COLO668 (cell line): Measurements from ENCODE around the gene TEC.
"Not testable (repeated sequence)": the region's sequence is repeated elsewhere in the genome, so short reads cannot be mapped to it uniquely, and the experiment has no call there.

Experiments
- DNase-seq: peaks from one replicate; lab custom pipeline; 2025; ENCODE audit not compliant: unreplicated experiment; lab: John Stamatoyannopoulos, UW

The TEC gene

GRCh38 chr4:48243887-48244286 is 25.8 kb downstream of the TEC start:
- no peak for DNase-seq

DNA sequence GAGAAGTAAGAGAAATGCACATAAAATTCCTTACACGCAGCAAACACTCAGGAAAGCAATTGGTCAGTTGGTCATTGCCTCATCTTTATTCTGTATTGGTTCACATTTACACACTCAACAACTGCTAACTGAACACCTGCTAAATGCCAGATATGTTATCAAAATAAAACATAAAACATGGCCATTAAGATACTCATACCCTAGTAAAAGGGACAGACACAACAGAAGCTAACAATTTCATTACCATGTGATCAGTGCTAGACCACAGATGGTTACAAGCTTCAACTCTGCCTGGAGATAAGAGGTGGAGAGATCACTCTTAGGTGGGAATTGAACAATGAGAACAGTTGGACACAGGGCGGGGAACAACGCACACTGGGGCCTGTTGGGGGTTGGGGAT is 26.2 kb downstream of the TEC start:
- no peak for DNase-seq

DNA sequence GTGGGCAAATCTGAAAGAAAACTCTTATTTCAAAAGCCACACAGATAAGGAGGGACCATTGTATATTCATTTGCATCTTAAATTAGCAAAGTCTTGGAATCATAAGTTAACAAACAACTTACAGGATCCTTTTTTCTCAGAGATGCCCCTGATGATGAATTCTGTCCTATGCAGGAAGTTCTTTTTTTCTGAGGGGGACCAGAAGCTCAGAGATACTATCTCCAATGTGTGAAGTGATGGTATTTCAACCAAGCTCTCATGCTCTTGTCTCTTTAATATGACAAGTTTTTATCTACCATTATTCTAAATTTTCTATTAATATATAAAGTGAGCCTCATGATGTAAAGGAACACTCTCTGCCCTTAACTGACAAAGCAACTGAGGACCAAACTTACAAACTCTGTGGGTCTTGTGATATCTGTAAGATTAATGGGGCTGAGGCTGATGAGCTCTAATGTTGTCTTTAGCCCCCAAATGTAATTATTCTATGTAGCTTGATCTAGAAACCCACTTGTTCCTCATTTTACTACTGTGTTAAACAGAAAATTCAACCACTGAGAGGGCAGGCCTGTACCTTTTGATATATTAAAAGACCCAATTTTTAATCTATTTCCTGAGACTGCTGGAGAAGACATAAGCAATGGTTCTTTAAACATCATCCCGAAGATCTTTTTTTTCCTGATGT is 27.0 kb downstream of the TEC start:
- DNase-seq: no peak

DNA sequence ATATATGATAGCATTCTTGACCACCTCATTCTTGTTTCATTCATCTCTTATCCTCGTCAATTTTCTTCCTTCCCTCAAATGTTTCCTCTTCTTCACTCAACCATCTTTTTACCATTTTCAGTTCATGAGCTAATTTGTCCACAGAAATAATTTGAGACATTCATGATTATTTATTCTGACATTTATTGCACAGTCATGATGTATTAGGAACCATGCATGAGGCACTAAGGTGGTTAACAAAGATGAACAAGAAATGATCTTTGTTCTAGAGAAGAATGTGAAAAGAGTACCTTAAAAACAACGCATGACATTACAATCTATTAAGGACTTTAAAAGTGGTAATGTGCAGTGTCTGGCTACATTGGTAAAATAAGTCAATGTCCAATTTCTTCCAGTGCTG is 27.9 kb downstream of the TEC start:
- no peak for DNase-seq

GRCh38 chr4:48237996-48238645 is 31.5 kb downstream of the TEC start:
- no peak for DNase-seq

DNA sequence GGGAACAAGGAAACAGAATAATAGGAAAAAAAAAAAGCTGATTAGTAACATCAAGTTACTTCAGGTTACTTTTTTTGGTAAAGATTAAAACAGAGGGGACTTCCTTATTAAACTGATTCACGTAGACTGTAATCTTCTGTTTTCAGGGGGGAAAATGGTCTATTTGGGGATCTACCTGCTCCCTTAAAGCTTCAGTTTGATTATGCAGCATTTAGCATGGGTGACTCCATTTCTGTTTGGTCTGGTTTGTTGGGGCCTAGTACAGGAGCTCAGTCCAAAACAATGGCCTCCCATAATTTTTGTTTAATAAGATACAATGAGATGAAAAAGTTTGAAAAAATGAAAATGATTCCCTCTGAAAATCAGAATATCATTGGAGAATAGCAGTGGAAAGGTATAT is 34.6 kb downstream of the TEC start:
- no peak for DNase-seq

GRCh38 chr4:48234575-48234974 is 35.1 kb downstream of the TEC start:
- no peak for DNase-seq

DNA sequence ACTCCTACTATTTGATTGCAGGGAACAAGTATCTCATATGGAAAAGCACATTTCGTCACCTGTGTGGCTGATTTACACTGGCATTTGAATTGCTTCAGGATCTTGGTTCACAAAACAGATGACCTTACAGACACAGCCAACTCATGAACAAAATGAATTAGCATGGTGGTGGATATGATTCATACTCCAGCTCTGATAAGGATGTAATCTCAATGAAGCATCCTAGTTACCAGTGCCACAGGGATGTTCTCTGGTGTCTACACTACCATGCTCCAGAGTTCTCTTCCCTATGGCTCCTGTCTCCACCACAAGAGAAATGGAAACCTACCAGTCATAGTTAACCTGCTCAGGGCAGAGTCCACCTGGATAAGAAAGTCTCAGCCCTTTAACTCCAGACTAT is 40.7 kb downstream of the TEC start:
- no peak for DNase-seq

DNA sequence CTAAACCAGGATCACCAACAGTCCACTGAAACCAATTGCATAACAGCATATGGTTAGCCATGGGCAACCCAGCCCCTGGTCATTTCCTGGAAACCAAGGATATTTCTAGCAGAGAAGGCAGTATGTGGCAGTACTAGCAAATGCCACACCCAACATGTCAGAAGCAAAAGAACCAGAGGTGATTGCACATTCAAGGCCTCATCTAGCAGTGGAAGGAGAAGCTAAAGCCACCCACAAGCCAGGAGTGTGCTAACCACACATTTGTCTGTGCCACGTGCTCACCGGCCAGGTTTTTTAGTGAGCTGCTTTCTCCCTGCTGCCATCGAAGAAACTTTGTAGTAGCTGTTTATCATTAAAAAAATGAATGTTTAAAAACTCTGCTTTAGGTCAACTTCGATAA is 42.0 kb downstream of the TEC start:
- no peak for DNase-seq

DNA sequence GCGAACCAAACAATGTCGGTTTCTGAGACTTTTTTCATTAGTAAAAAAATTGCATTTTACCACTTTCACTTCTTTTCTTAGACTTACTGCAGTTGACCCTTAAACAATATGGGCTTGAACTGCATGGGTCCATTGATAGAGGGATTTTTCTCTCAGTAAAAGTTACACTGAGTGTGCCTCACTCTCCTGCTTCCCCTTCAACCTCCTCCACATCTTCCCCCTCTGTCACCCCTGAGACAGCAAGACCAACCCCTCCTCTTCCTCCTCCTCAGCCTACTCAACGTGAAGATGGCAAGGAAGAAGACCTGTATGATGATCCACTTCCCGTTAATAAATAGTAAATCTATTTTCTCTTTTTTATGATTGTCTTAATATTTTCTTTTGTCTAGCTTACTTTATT is 43.4 kb downstream of the TEC start:
- DNase-seq: no peak

DNA sequence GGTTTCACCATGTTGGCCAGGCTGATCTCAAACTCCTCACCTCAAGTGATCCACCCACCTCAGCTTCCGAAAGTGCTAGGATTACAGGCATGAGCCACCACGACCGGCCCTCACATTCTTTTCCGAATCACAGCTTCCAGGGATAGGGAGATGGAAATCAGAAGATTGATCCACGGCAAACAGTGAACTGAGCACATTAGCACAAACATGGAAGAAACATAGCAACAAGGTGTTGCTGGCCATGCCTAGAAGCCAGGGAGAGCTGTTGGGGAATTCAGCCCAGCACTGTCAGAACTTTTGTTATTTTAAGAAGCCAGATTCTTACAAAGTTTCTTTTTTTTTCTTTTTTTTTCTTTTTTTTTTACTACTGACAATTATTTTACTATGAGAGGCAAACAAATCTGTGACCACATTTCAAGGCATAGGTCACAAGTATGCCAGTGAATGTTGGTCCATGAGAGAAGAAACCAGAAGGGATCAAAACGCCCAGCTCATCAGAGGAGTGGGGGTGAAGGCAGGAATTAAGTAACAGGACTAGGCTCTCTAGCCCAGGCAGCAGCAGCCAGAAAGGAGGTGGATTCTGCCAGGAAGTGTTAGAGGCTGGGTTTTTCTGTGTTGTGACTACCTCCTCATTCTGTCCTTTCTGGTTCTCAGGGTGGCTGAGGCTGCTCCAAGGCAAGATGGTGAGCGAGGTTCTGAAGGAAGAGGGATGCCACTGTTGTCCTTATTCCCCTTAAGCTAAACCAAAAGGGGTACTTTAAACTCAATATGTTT is 44.1 kb downstream of the TEC start:
- DNase-seq: no peak

DNA sequence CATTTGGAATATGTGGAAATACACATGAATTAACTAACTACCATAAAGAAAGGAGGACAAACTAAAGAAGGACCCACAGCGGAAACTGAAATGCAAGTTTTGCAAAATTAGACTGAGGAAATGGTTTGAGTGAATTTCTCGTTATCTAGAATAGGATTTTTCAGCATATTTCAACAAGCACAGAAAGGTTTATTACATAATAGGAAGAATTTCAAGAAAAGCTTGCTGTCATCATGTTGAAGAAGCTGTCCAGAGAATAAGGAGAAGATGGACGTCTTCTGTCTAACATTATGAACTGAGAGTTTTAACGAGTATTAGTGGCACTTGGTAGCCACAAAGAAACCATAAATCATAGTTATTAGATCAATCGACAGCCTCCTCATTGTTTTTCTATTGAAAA is 45.0 kb downstream of the TEC start:
- no peak for DNase-seq

GRCh38 chr4:48223633-48224295 is 45.9 kb downstream of the TEC start:
- no peak for DNase-seq

DNA sequence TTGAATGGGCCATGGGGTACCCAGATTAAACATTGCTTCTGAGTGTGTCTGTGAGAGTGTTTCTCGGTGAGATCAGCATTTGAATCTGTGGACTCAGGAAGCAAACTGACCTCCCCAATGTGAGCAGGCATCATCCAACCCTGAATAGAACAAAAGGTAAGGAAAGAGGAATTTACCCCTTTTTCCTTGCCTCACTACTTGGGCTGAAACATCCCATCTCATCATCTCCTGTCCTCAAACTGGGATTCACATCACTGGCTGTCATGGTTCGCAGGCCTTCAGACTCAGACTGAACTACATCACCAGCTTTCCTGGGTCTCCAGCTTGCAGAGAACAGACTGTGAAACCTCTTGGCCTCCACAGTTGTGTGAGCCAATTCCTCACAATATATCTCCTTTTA is 47.1 kb downstream of the TEC start:
- DNase-seq: no peak

DNA sequence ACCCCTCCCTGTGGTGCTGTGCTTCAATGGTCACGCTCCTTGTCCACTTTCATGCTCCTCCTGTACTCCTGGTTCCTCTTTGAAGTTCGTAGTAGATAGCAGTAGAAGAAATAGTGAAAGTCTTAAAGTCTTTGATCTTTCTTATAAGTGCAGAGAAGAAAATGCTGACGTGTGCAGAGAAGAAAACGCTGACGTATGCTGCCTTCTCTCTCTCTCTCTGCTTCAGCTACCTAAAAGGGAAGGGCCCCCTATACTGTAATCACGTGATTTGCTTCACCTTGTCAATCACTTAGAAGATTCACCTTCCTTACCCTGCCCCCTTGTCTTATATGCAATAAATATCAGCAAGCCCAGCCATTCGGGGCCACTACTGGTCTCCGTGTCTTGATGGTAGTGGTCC is 50.2 kb downstream of the TEC start:
- not testable (repeated sequence) for DNase-seq

GRCh38 chr4:48216563-48216962 is 53.1 kb downstream of the TEC start:
- no peak for DNase-seq

GRCh38 chr4:48215977-48216376 is 53.7 kb downstream of the TEC start:
- DNase-seq: no peak

- no peak for DNase-seq
These were observed 57.5 kb downstream of the TEC start for GRCh38 chr4:48212165-48212564.

DNA sequence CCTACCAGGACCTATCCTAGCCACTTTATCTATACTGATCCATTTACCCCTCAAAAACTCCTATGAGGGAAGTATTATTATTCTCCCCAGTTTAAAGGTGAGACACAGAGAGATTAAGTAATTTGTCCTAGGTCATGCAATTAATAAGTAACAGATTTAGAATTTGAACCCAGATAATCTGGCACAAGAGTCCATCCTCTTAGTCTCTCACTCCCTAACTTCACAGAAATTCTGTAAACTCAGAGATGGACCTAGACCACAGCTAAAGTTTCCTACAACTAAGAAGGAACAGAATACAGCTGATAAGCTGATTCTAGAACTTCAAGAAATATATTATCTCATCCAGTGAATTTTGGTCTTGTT is 58.7 kb downstream of the TEC start:
- DNase-seq: no peak

DNA sequence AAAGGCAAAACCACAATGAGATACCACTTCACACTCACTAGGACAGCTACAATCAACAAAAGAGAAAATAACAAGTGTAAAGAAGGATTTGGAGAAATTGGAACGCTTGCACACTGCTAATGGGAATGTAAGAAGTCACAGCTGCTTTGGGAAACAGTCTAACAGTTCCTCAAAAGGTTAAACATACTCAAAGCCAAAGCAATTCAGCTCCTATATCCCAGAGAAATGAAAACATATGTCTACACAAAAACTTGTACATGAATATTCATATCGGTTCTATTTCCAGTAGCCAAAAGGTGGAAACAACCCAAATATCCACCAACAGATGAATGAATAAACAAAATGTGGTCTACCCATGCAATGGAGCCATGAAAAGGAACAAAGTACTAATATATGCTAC is 64.0 kb downstream of the TEC start:
- no peak for DNase-seq

DNA sequence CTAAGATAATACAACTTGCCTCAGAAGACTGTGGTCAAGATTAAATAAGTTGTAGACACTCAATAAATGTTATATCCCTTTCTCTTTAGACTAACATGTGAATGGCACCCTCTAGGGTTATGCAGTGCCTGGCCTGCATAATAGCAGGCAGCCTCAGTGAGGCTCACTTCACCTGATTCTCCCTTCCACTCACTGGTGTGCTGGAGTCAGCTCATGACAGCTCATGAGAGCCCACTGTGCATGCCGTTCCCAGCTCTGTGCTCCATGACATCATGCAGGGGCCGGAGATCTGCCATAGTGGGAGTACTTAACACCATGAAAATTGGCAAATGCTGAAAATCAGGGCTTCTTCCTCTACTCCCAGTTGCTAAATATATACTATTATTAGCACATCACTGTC is 64.5 kb downstream of the TEC start:
- no peak for DNase-seq

DNA sequence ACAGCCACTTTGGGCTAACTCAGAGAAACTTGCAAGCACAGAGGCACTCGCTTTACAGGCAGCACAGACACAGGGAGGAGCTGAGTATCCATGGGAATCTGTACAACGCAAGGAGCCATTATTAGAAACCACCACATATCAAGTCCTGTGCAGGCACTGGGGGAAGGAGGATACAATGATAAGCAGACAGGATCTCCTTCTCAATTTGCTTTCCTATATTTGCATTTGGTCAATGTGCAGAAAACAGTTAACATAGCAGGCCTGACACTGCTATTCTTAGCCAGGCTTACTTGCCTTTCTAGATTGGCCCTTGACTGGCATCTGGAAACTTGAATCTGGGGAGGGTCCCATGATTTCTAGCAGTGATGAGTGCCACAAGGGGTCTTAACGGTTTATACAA is 65.8 kb downstream of the TEC start:
- no peak for DNase-seq
